Epithelial cell of proximal tubule (primary cell): Measurements from ENCODE around the gene WDFY4. TPM values are rescaled to one million over a fixed set of nuclear protein-coding genes. Genes with fewer than 3 reads are reported as not detected.
"Not testable (repeated sequence)": the region's sequence is repeated elsewhere in the genome, so short reads cannot be mapped to it uniquely, and the experiment has no call there.

Source experiments
- DNase-seq: peaks from one replicate; pipeline ENCODE4 v3.0.0-alpha.2; 2011; ENCODE audit warnings: low read depth
- H3K4me3 ChIP-seq: 2 replicates; pipeline ENCODE4 v1.5.1; 2011; ENCODE audit warnings: low read depth, mild to moderate bottlenecking, low read length
- CTCF ChIP-seq: conservative IDR thresholded peaks from 2 replicates; pipeline ENCODE4 v1.5.1; 2012; ENCODE audit warnings: low read depth, mild to moderate bottlenecking, low read length
- total RNA-seq: library from RNA; depleted of rRNA; stranded (reverse); fragments of >200 nt; gene quantifications from 2 replicates; pipeline ENCODE4 v1.2.3, GENCODE V29; 2015

The WDFY4 gene
- total RNA-seq, 1 donor from 2014 or later: not detected

- DNase-seq: no peak
- TF ChIP-seq CTCF: no peak
- H3K4me3 ChIP-seq: no peak overlapping the region
These were observed 45.0 kb upstream of the WDFY4 start for GRCh38 chr10:48639632-48640031.

DNA sequence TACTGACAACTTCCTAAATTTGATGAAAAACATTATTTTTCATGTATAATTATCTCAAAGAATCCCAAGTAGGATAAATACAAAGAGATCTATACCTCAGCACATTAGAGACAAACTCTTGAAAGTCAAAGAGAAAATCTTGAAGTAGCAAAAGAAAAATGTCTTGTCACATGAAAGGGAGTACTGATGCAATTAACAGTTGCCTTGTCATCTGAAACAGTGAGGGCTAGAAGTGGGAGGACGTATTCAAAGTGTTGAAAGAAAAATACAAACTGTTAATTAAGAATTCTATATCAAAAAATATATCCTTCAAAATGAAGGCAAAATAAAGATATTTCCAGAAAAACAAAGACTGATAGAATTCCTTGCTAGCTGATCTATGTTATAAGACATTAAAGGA, 44.3 kb upstream of the WDFY4 start:
- TF ChIP-seq CTCF: no peak
- no peak for DNase-seq
- H3K4me3 ChIP-seq: no peak overlapping the region

- not testable (repeated sequence) for H3K4me3 ChIP-seq, DNase-seq
These were observed 43.5 kb upstream of the WDFY4 start for GRCh38 chr10:48641099-48641690.

GRCh38 chr10:48645600-48645999, 39.1 kb upstream of the WDFY4 start:
- no peak overlapping the region for H3K4me3 ChIP-seq
- no peak for TF ChIP-seq CTCF
- no peak for DNase-seq

- DNase-seq: not testable (repeated sequence)
These were observed 37.6 kb upstream of the WDFY4 start for GRCh38 chr10:48647073-48647472.

GRCh38 chr10:48648172-48648942, 36.3 kb upstream of the WDFY4 start:
- DNase-seq: no peak
- TF ChIP-seq CTCF: no peak
- H3K4me3 ChIP-seq: no peak overlapping the region

More at GRCh38 chr10:48647073-48647472, 37.6 kb upstream of the WDFY4 start:
- H3K4me3 ChIP-seq: not testable (repeated sequence)

- no peak overlapping the region for H3K4me3 ChIP-seq
- no peak for DNase-seq
- peak; percentile 26 for TF ChIP-seq CTCF
These were observed 35.2 kb upstream of the WDFY4 start for GRCh38 chr10:48649349-48649944.

DNA sequence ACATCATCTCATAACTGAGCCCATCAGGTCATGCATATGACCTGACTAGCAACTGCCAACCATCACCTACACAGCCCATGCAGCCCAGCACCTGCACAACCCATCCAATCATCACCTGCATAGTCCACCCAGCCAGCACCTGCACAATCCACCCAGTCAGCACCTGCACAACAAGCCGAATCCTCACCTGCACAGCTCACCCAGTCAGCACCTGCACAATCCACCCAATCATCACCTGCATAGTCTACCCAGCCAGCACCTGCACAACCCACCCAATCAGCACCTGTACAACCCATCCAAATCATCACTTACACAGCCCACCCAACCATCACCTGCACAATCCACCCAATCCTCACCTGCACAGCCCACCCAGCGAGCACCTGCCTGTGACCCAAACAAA, 33.4 kb upstream of the WDFY4 start:
- H3K4me3 ChIP-seq: no peak overlapping the region
- no peak for DNase-seq
- no peak for TF ChIP-seq CTCF
